HG02981 (cell line): ENCODE data around the gene CDC14B.

ENCODE experiments used
- ATAC-seq: cut with Tn5 transposase; IDR thresholded peaks from one replicate; pipeline ENCODE4 v1.9.1; 2021; ENCODE audit warnings: mild to moderate bottlenecking, moderate library complexity; ENCODE audit not compliant: unreplicated experiment

Gene CDC14B

DNA sequence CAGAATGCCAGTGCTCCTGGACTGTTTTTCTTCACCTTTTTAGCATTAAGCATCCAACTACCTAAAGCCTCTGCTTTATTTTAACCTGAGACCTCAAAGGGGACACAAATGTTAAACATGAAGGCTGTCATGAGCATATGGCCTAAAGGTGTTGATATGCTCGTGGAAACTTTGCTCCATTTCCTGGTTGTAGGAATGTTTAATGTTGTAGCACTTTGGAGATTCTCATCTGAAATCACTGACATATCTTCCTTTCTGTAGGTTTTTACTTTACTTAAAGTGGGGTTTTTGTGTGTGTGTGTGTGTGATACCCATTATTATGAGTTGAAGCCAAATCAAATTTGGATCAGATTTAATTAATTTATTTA lies 132.6 kb downstream of the CDC14B start:
- ATAC-seq, result no peak

- no peak for ATAC-seq
Observed at GRCh38 chr9:96486386-96487028, 133.1 kb downstream of the CDC14B start.

- no peak for ATAC-seq
Observed at GRCh38 chr9:96485280-96485679, 134.4 kb downstream of the CDC14B start.

DNA sequence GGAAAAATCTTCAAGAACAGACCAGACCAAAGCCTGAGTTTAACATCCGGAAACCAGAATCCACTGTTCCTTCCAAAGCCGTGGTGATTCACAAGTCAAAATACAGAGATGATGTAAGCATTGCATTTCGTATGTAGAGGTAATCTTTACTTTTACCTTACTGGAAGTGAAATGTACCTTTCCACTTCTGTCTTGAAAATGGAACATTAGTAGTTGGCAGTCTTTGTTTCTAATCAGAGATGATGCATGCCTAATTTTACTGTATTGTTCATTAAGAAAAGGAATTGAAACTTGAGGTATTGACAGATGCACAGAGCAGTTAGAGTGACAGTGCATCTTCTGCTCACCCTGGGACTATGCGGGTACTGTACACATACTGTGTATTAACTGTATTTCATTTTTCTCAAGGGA lies 135.1 kb downstream of the CDC14B start:
- peak; percentile 85 for ATAC-seq

DNA sequence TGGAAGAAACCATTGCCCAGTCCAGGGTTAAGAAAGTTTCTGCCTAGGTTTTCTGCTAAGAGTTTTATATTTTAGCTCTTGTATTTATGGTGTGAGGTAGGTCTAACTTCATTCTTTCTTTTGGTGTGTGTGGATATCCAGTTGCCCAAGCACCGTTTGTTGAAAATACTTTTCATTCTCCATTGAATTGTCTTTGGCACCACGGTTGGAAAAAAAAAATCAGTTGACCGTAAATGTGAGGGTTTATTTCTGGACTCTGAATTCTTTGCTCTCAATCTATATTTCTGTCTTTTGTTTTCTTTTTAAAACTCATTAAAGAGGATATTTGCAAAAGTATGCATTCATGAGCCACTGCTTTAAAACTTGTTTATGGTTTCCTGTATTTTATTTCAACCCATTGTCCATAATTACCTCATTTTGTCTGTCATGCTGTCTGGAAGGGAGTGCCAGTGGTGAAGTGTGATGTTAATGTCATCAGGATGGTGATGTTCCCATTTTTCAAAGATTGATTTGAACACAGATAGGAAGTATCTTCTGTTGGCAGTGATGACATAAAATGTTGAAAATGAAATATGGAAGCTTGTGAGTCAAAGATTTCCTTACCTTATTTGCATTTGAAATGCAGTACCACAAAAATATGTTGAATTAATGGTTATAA lies 135.8 kb downstream of the CDC14B start:
- no peak for ATAC-seq

DNA sequence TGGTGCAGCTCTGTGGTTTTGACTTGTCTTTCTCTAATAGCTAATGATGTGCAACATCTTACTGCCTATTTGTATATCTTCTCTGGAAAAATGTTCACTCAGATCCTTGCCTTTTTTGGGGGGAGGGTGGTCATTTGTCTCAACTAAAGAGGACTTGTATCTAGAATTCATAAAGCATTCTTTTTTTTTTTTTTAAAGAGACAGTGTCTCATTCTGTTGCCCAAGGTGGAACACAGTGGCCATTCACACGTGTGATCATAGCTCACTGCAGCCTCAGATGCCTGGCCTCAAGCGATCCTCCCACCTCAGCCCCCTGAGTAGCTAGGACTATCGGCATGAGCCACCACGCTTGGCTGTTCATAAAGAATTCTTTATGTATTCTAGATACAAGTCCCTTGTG lies 136.4 kb downstream of the CDC14B start:
- ATAC-seq, result no peak

GRCh38 chr9:96482476-96482875 lies 137.2 kb downstream of the CDC14B start:
- no peak for ATAC-seq

- no peak for ATAC-seq
Observed at GRCh38 chr9:96480736-96481135, 138.9 kb downstream of the CDC14B start.

- ATAC-seq, result peak; percentile 77
Observed at GRCh38 chr9:96478829-96479371, 140.7 kb downstream of the CDC14B start.

DNA sequence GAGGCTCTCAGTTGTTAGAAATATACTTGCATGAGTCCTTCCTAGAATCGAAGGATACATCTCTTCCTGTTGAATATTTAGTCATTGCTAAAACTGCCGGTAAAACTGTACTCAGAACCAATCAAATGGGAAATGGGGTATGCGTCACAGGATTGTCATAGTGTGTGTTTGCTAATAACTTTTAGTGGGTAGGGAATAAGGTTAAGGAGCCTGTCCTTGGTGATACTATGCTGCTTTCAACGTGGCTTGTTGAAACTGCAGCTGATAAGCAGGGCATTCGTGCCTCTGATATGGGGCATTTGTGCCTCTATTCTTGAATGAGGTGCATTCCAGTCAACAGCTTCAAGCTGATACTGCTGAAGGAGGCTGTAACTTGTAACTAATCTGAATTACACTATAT lies 143.1 kb downstream of the CDC14B start:
- no peak for ATAC-seq

- no peak for ATAC-seq
Observed at GRCh38 chr9:96476013-96476412, 143.6 kb downstream of the CDC14B start.

- ATAC-seq, result no peak
Observed at GRCh38 chr9:96467784-96468183, 151.9 kb downstream of the CDC14B start.

- no peak for ATAC-seq
Observed at GRCh38 chr9:96464426-96464825, 155.2 kb downstream of the CDC14B start.

GRCh38 chr9:96462541-96462940 lies 157.1 kb downstream of the CDC14B start:
- ATAC-seq, result no peak

GRCh38 chr9:96461336-96461735 lies 158.3 kb downstream of the CDC14B start:
- no peak for ATAC-seq

- ATAC-seq, result no peak
Observed at GRCh38 chr9:96460882-96461281, 158.8 kb downstream of the CDC14B start.

DNA sequence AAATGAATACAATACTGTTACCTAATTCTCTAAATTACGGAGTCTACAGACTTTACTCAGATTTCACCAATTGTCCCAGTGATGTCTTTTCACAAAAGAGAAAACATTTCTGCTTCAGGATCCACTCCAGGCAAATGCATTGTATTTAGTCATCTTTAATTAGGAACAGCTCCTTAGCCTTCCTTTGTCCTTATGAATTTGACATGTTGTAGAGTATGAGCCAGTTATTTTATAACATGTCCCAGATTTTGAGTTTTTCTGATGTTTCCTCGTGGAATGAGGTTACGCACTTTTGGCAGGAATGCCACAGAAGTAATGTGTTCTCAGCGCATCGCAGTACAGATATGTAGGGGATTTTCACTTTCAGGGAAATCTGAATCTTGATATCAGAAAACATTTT lies 159.2 kb downstream of the CDC14B start:
- no peak for ATAC-seq

- no peak for ATAC-seq
Observed at GRCh38 chr9:96459268-96460007, 160.2 kb downstream of the CDC14B start.

GRCh38 chr9:96458226-96458625 lies 161.4 kb downstream of the CDC14B start:
- no peak for ATAC-seq

DNA sequence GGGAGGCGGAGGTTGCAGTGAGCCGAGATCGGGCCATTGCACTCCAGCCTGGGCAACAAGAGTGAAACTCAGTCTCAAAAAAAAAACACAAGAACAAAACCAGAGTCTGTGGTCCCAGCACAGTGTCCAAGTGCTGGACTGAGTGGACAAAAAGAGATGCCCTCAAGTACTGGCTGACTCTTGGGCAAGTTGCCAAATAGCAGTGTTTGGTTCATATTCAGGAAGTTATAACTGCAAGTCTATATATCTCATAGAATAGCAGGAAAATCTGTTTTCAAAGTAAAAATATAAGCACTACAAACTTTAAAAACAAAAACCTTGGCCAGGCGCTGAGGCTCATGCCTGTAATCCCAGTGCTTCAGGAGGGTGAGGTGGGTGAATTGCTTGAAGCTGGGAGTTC lies 162.4 kb downstream of the CDC14B start:
- ATAC-seq, result no peak

DNA sequence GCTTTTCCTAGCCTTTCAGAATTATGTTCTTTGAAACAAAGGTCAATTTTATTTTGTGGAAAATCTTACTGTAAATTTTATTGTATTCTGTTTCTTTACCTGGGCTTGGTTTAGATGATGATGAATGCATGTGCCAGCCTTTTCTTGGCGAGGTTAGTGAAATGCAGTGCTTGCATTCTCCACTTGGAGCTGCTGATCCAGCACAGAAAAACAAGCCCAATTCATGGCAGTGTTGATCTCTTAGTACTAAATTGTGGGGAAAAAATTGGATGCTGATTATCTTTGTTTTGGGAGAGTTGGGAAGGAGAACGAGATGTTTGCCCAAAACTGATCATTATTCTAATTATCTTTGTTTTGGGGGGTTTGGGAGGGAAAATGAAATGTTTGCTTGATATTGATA lies 166.0 kb downstream of the CDC14B start:
- ATAC-seq, result no peak
